Measurements from ENCODE around the gene PFKP. TPM values are rescaled to one million over a fixed set of nuclear protein-coding genes. Genes with fewer than 3 reads are reported as not detected.

The PFKP gene
- 100 to 1,000 TPM; 231 to 239 TPM for total RNA-seq

DNA sequence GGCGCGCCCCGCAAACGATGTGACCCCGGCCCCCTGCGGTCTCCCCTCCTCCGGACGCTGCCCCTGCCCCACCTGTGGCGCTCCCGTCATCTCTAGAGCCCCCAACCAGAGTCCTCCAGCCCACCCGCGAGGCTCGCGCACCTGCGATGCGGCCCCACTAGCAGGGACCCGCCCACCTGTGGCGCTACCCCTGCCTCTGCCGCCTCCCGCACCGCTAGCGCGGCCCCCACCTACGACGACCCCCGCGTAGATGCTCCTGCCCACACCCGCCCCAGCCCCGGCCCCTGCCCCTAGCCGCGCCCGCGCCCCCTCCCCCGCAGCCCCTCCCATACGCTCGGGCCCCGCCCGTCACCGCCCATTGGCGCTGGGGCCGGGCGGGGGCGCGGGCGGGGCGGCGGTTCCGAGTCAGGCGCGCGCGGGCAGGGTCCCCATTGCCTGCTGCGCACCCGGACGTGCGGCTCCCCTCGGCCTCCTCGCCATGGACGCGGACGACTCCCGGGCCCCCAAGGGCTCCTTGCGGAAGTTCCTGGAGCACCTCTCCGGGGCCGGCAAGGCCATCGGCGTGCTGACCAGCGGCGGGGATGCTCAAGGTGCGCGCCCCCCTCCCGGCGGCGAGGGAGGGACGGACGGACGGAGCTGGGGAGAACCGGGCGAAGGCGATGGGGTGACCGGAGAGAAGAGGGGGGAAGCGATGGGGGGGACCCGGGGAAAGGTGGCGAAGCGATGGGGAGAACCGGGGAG is at the start of gene PFKP:
Gene PFKP (plus strand): TSS at position 431 of the 741 bp plus-strand sequence. CDS start 48 bp downstream, at position 479.
- Mint-ChIP-seq H3K36me3 (ENCODE audit: low read depth) (peaks cover 35% of the 10 kb centered on the region), H3K4me1 (peaks cover 31% of the 10 kb centered on the region), H3K27ac (peak within 1 kb of the TSS; percentile 89), H3K9me3 (ENCODE audit: low read depth) (peaks cover 2% of the 10 kb centered on the region), H3K27me3 (peaks cover 5% of the 10 kb centered on the region), H3K4me3 (peak within 1 kb of the TSS; percentile 83)
- ChIA-PET POLR2A (no interaction called here), CTCF (interaction anchor here (0.9 kb wide), 1 partner anchor 24 kb away, joined by 3 read pairs; no protein-coding TSS in a partner anchor)
- intact Hi-C loops (cut with DNase I, micrococcal nuclease), result loop anchor here in 1 of 2 experiments (1.0 kb wide), 2 partner anchors 105 to 117 kb away; partner anchors contain the start of gene PITRM1
- ATAC-seq (peak; percentile 66), DNase-seq (peak; percentile 83)

GRCh38 chr10:3018247-3018646 is 49.1 kb upstream of the PFKP start:
- peaks cover 27% of the 10 kb centered on the region for H3K27me3 Mint-ChIP-seq
- H3K4me3 Mint-ChIP-seq, result no peak overlapping the region
- peaks cover 4% of the 10 kb centered on the region for H3K9me3 Mint-ChIP-seq (ENCODE audit: low read depth)
- ChIA-PET POLR2A (no interaction called here), CTCF (no interaction called here)
- H3K4me1 Mint-ChIP-seq, result no peaks in the 10 kb centered on the region
- no peak for ATAC-seq
- intact Hi-C loops (cut with DNase I, micrococcal nuclease), result no loop called here
- H3K27ac Mint-ChIP-seq, result no peak overlapping the region
- no peaks in the 10 kb centered on the region for H3K36me3 Mint-ChIP-seq (ENCODE audit: low read depth)
- no peak for DNase-seq

GRCh38 chr10:3020311-3020710 is 47.0 kb upstream of the PFKP start:
- intact Hi-C loops (cut with DNase I, micrococcal nuclease), result no loop called here
- no peak for DNase-seq
- CTCF ChIA-PET, result no interaction called here
- Mint-ChIP-seq H3K36me3 (ENCODE audit: low read depth) (no peaks in the 10 kb centered on the region), H3K27ac (no peak overlapping the region), H3K27me3 (peaks cover 23% of the 10 kb centered on the region), H3K4me1 (no peaks in the 10 kb centered on the region), H3K4me3 (no peak overlapping the region), H3K9me3 (ENCODE audit: low read depth) (peaks cover 3% of the 10 kb centered on the region)
- ATAC-seq, result no peak
- POLR2A ChIA-PET, result no interaction called here

DNA sequence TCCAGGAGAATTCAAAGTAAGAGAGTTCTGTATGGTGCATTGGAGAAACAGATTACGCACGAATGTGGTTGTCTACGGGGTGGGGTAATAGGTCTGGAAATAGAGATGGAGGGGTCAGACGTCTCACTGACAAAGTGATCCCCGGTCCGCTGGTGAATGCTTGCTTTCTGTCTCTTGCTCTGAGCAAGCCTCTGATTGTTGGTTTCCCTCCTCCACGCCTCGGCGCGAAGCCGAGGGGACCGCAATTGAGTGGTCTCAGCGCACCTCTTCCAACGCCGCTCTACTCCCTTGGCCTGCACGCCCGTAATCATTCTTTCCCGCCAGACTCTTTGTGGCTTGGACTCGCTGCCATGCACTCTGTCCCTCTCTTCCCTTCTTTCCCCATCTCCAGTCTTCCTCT is 46.5 kb upstream of the PFKP start:
- CTCF ChIA-PET, result no interaction called here
- POLR2A ChIA-PET, result no interaction called here
- ATAC-seq (no peak), DNase-seq (no peak)
- H3K9me3 Mint-ChIP-seq (ENCODE audit: low read depth), result peaks cover 3% of the 10 kb centered on the region
- H3K4me3 Mint-ChIP-seq, result no peak overlapping the region
- H3K27ac Mint-ChIP-seq, result no peak overlapping the region
- H3K36me3 Mint-ChIP-seq (ENCODE audit: low read depth), result no peaks in the 10 kb centered on the region
- H3K4me1 Mint-ChIP-seq, result no peaks in the 10 kb centered on the region
- intact Hi-C loops (cut with DNase I, micrococcal nuclease), result no loop called here
- H3K27me3 Mint-ChIP-seq, result peaks cover 24% of the 10 kb centered on the region

GRCh38 chr10:3022027-3022426 is 45.3 kb upstream of the PFKP start:
- ChIA-PET CTCF (no interaction called here), POLR2A (no interaction called here)
- ATAC-seq (no peak), DNase-seq (no peak)
- peaks cover 3% of the 10 kb centered on the region for H3K9me3 Mint-ChIP-seq (ENCODE audit: low read depth)
- no peaks in the 10 kb centered on the region for H3K36me3 Mint-ChIP-seq (ENCODE audit: low read depth)
- no peak overlapping the region for H3K27ac Mint-ChIP-seq
- peaks cover 3% of the 10 kb centered on the region for H3K4me1 Mint-ChIP-seq
- peaks cover 28% of the 10 kb centered on the region for H3K27me3 Mint-ChIP-seq
- H3K4me3 Mint-ChIP-seq, result no peak overlapping the region
- intact Hi-C loops (cut with DNase I, micrococcal nuclease), result no loop called here

GRCh38 chr10:3023892-3024291 is 43.5 kb upstream of the PFKP start:
- H3K36me3 Mint-ChIP-seq (ENCODE audit: low read depth), result no peaks in the 10 kb centered on the region
- no peak overlapping the region for H3K4me3 Mint-ChIP-seq
- H3K27ac Mint-ChIP-seq, result no peak overlapping the region
- CTCF ChIA-PET, result interaction anchor here (1.2 kb wide), 1 partner anchor 9 kb away, joined by 3 read pairs; no protein-coding TSS in a partner anchor
- intact Hi-C loops (cut with DNase I, micrococcal nuclease), result no loop called here
- no peak for ATAC-seq
- H3K27me3 Mint-ChIP-seq, result peaks cover 29% of the 10 kb centered on the region
- no peak for DNase-seq
- H3K4me1 Mint-ChIP-seq, result peaks cover 3% of the 10 kb centered on the region
- POLR2A ChIA-PET, result no interaction called here
- H3K9me3 Mint-ChIP-seq (ENCODE audit: low read depth), result peaks cover 3% of the 10 kb centered on the region

DNA sequence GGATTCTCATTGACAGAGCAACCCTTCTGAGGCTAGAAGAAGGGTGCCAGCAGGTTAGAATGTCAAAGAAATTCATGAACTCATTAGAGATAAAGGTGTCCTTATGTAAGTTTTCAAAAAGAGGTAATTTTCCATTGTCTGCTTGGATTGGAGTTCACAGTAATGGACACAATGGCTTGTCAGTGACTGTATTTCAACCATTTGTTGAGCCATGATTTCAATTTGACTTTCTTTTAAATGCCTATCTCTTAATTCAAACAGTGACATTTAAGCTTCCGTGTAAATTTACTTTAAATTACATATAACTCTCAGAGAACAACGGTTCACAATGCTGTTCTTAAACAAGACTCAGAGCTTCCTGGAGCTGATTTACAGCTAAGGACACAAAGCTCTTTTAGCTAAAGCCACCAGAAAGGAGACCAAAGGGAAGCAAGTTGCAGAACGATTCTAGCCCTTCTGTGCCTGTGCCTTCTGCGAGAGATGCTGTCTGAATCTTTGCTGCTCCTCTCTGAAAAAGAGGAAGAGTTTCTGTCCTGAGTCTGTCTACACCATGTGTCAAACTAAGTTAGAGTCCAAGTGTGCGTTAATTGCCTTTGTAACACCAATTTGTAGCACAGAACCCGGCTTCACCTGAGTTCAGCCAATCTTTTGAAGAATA is 42.2 kb upstream of the PFKP start:
- Mint-ChIP-seq H3K36me3 (ENCODE audit: low read depth) (no peaks in the 10 kb centered on the region), H3K27me3 (peaks cover 35% of the 10 kb centered on the region), H3K4me3 (no peak overlapping the region), H3K27ac (no peak overlapping the region), H3K9me3 (ENCODE audit: low read depth) (peaks cover 3% of the 10 kb centered on the region), H3K4me1 (peaks cover 3% of the 10 kb centered on the region)
- ATAC-seq (no peak), DNase-seq (no peak)
- ChIA-PET POLR2A (no interaction called here), CTCF (interaction anchor here (0.6 to 1.2 kb wide), 2 partner anchors 10 to 53 kb away, joined by 3 read pairs; no protein-coding TSS in a partner anchor)
- intact Hi-C loops (cut with DNase I, micrococcal nuclease), result no loop called here

DNA sequence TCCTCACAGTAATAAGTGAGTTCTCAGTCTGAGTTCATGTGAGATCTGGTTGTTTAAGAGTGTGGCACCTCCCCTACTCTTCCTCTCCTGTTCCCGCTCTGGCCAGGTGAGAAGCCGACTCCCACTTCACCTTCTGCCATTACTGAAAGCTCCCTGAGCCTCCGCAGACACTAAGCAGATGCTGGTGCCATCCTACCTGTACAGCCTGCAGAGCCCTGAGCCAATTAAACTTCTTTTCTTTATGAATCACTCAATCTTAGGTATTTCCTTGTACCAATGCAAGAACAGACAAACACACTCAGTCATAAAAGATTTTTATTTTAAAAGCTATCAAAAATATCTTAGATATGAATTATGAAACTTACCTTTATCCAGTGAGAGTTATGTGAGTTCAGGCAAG is 39.5 kb upstream of the PFKP start:
- Mint-ChIP-seq H3K4me3 (no peak overlapping the region), H3K36me3 (ENCODE audit: low read depth) (no peaks in the 10 kb centered on the region), H3K9me3 (ENCODE audit: low read depth) (peaks cover 3% of the 10 kb centered on the region), H3K27ac (no peak overlapping the region), H3K4me1 (peaks cover 3% of the 10 kb centered on the region), H3K27me3 (peaks cover 38% of the 10 kb centered on the region)
- intact Hi-C loops (cut with DNase I, micrococcal nuclease), result no loop called here
- ChIA-PET CTCF (no interaction called here), POLR2A (no interaction called here)
- DNase-seq, result no peak
- no peak for ATAC-seq

DNA sequence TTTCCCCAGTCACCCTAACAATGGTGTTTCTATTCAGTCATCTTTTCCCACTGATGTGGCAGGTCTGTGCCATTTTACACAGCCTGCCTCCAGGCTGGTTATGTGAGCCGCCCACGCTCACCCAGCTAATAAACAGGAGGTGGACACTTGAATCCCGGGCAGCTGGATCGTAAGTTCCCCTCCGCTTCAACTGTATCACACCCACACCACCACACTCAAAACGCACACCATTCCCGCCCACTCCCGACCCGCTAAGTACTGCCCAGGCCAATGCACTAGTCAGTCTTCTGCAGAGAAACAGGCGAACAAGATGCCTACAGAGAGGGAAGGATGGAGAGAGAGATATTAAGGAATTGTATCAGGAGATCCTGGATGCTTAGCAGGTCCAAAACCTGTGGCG is 38.9 kb upstream of the PFKP start:
- H3K4me1 Mint-ChIP-seq, result peaks cover 3% of the 10 kb centered on the region
- H3K27ac Mint-ChIP-seq, result no peak overlapping the region
- intact Hi-C loops (cut with DNase I, micrococcal nuclease), result no loop called here
- no peaks in the 10 kb centered on the region for H3K9me3 Mint-ChIP-seq (ENCODE audit: low read depth)
- ATAC-seq, result no peak
- no peak for DNase-seq
- H3K4me3 Mint-ChIP-seq, result no peak overlapping the region
- CTCF ChIA-PET, result interaction anchor here (2.5 kb wide), 1 partner anchor 15 kb away, joined by 10 read pairs; no protein-coding TSS in a partner anchor
- no peaks in the 10 kb centered on the region for H3K36me3 Mint-ChIP-seq (ENCODE audit: low read depth)
- POLR2A ChIA-PET, result no interaction called here
- H3K27me3 Mint-ChIP-seq, result peaks cover 36% of the 10 kb centered on the region

GRCh38 chr10:3030765-3031164 is 36.6 kb upstream of the PFKP start:
- no peaks in the 10 kb centered on the region for H3K36me3 Mint-ChIP-seq (ENCODE audit: low read depth)
- H3K4me1 Mint-ChIP-seq, result peaks cover 3% of the 10 kb centered on the region
- DNase-seq (no peak), ATAC-seq (no peak)
- H3K9me3 Mint-ChIP-seq (ENCODE audit: low read depth), result no peaks in the 10 kb centered on the region
- H3K27ac Mint-ChIP-seq, result no peak overlapping the region
- POLR2A ChIA-PET, result no interaction called here
- intact Hi-C loops (cut with DNase I, micrococcal nuclease), result no loop called here
- CTCF ChIA-PET, result interaction anchor here (0.7 to 2.5 kb wide), 3 partner anchors 13 to 101 kb away, joined by 3 to 10 read pairs (median 3); no protein-coding TSS in a partner anchor
- peaks cover 43% of the 10 kb centered on the region for H3K27me3 Mint-ChIP-seq
- no peak overlapping the region for H3K4me3 Mint-ChIP-seq

DNA sequence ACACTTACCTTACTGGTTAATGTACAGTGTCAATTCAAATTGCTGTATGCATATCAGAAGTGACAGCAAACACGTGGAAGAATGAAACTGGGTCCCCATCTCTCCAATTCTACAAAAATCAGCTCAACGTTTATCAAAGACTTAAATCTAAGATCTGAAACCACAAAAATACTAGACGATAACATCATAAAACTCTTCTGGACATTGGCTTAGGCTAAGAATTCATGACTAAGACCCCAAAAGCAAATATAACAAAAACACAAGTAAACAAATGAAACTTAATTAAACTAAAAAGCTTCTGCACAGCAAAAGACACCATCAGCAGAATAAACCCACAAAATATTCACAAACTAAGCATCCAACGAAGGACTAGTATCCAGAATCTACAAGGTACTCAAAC is 35.9 kb upstream of the PFKP start:
- H3K27ac Mint-ChIP-seq, result no peak overlapping the region
- H3K9me3 Mint-ChIP-seq (ENCODE audit: low read depth), result no peaks in the 10 kb centered on the region
- peaks cover 46% of the 10 kb centered on the region for H3K27me3 Mint-ChIP-seq
- intact Hi-C loops (cut with DNase I, micrococcal nuclease), result no loop called here
- peaks cover 4% of the 10 kb centered on the region for H3K4me1 Mint-ChIP-seq
- ChIA-PET POLR2A (no interaction called here), CTCF (interaction anchor here (1.0 kb wide), 1 partner anchor 102 kb away, joined by 3 read pairs; no protein-coding TSS in a partner anchor)
- H3K4me3 Mint-ChIP-seq, result no peak overlapping the region
- DNase-seq, result no peak
- ATAC-seq, result no peak
- H3K36me3 Mint-ChIP-seq (ENCODE audit: low read depth), result no peaks in the 10 kb centered on the region

DNA sequence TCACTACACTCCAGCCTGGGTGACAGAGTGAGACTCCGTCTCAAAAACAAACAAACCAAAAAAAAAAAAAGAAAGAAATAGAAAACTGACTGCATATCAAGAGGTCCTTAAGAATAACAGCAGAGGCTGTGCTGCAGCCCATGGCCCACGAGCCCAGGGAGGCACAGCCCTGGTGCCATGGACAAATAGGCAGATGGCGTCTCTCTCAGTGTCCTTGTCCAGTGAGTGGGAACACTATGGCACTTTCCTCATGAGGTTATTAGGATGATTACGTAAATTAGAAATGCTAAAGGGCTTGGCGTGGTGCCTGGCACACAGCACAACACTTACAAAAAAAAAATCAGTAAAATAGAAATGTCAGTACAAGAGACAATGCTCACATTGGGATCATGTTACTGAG is 33.4 kb upstream of the PFKP start:
- Mint-ChIP-seq H3K4me1 (peaks cover 4% of the 10 kb centered on the region), H3K27me3 (peaks cover 50% of the 10 kb centered on the region), H3K36me3 (ENCODE audit: low read depth) (peaks cover 2% of the 10 kb centered on the region), H3K4me3 (no peak overlapping the region), H3K27ac (no peak overlapping the region), H3K9me3 (ENCODE audit: low read depth) (no peaks in the 10 kb centered on the region)
- intact Hi-C loops (cut with DNase I, micrococcal nuclease), result no loop called here
- no peak for ATAC-seq
- ChIA-PET POLR2A (no interaction called here), CTCF (no interaction called here)
- DNase-seq, result no peak
